Uterus (tissue), 4 donors: Measurements from ENCODE around the gene SH3PXD2A. TPM values are rescaled to one million over a fixed set of nuclear protein-coding genes. Genes with fewer than 3 reads are reported as not detected.

Experiments
- DNase-seq, 2 donors: peaks; one replicate each; pipeline ENCODE4 v3.0.0-alpha.2; 2019 to 2020
- H3K27ac ChIP-seq, 2 donors: fragments of 200-600 bp; sonication (generic); 1 replicate in 1 of 2; 2 replicates in 1 of 2; pipeline ENCODE4 v1.5.1; 2016 to 2018
- H3K27me3 ChIP-seq, 2 donors: fragments of 200-600 bp; sonication (generic); one replicate each; pipeline ENCODE4 v1.5.1; 2018 to 2019; ENCODE audit warnings: control low read depth in 1 of 2
- H3K36me3 ChIP-seq, 2 donors: fragments of 200-600 bp; sonication (generic); one replicate each; pipeline ENCODE4 v1.5.1; 2019; ENCODE audit warnings: control low read depth in 1 of 2
- H3K4me1 ChIP-seq, 2 donors: fragments of 200-600 bp; sonication (generic); one replicate each; pipeline ENCODE4 v1.5.1; 2018 to 2019; ENCODE audit warnings: control low read depth in 1 of 2
- H3K4me3 ChIP-seq, 2 donors: fragments of 200-600 bp; sonication (generic); 1 replicate in 1 of 2; 2 replicates in 1 of 2; pipeline ENCODE4 v1.5.1; 2018 to 2019; ENCODE audit warnings: mild to moderate bottlenecking in 1 of 2
- H3K9me3 ChIP-seq, 2 donors: fragments of 200-600 bp; sonication (generic); one replicate each; pipeline ENCODE4 v1.5.1; 2019; ENCODE audit warnings: control low read depth in 1 of 2
- CTCF ChIP-seq, 4 experiments: fragments of 200-600 bp in 2 of 4; fragments of 450-650 bp in 2 of 4; sonication (generic) in 2 of 4; IDR thresholded peaks; one replicate each; pipeline ENCODE4 v1.5.1; 2016 to 2019; ENCODE audit warnings: antibody characterized with exemption in 4 of 4, mild to moderate bottlenecking in 2 of 4, moderate library complexity in 1 of 4
- POLR2A ChIP-seq, 2 donors: fragments of 450-650 bp; IDR thresholded peaks; one replicate each; pipeline ENCODE4 v1.6.1; 2016; ENCODE audit warnings: antibody characterized with exemption in 2 of 2, mild to moderate bottlenecking in 1 of 2, moderate library complexity in 1 of 2
- intact Hi-C: fragments of 100-400 bp; cut with DNase I; formaldehyde crosslinking; loops from one replicate; pipeline ENCODE4 v1.15.1; 2023; ENCODE audit warnings: low total_unique reads
- total RNA-seq, 4 donors: library from RNA; depleted of rRNA in 3 of 4; stranded (reverse); fragments of >200 nt in 3 of 4; gene quantifications; one replicate each; pipeline versions ENCODE4 v1.1.0 to v1.2.4, GENCODE V29; 2014 to 2023
- donor health status: DM: yes; HTN: yes; CAD: no.

SH3PXD2A gene
- total RNA-seq, 4 donors from 2014 or later = 12.6 to 117 (median 46.6) TPM

DNA sequence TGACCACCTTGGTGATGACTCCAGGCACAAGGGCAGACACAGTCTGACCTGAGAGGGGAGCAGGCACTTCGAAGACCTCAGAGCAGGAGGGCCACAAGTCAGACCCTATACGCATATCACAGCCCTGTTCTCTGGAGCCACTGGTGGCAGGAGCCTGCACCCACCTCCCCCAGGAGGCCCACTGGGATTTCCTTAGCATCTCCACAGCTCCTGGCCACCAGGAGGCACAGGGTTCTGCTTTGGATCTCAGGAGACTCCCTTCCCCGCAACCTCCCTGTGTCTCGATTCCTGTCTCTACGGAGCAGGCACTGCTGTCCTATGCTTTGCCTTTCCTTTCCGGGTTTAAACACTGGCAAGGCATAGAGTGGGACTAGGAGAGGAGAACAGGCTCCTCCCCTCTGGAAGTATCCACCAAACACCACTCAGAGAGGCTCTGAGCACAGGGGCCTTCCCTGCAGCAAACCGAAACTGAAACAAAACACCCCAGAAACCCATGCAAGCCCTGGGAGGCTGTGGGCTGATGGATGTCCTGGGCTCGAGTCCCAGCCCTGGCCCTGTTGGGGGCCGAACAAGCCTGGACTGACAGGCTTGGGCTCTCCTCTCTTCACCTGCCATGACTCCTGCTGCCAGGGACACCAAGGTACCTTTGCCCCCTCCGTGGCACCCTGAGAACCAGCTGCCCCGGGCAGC lies 195.6 kb downstream of the SH3PXD2A start:
- peak overlapping the region; percentile 69 to 84 for H3K4me3 ChIP-seq
- intact Hi-C loops = no loop called here
- H3K36me3 ChIP-seq = no peaks in the 10 kb centered on the region
- DNase-seq = peak; percentile 77 to 82
- no peaks in the 10 kb centered on the region for H3K27me3 ChIP-seq
- H3K4me1 ChIP-seq = peaks cover 0 to 19% of the 10 kb centered on the region in 2 donors
- TF ChIP-seq POLR2A (IDR thresholded peaks at IDR 0.05) (peak; percentile 31 to 32), CTCF (IDR thresholded peaks at IDR 0.05) (peak in 1 of 4 experiments; percentile 6)
- H3K27ac ChIP-seq = peak overlapping the region; percentile 97 to 100
- H3K9me3 ChIP-seq = no peaks in the 10 kb centered on the region

- Histone ChIP-seq H3K9me3 (no peaks in the 10 kb centered on the region), H3K27me3 (no peaks in the 10 kb centered on the region), H3K36me3 (no peaks in the 10 kb centered on the region), H3K27ac (no peak overlapping the region), H3K4me3 (no peak overlapping the region), H3K4me1 (peaks cover 0 to 13% of the 10 kb centered on the region in 2 donors)
- TF ChIP-seq POLR2A (IDR thresholded peaks at IDR 0.05) (no peak), CTCF (IDR thresholded peaks at IDR 0.05) (no peak)
- intact Hi-C loops = no loop called here
- no peak for DNase-seq
Measured at GRCh38 chr10:103658049-103658577, 197.3 kb downstream of the SH3PXD2A start.

DNA sequence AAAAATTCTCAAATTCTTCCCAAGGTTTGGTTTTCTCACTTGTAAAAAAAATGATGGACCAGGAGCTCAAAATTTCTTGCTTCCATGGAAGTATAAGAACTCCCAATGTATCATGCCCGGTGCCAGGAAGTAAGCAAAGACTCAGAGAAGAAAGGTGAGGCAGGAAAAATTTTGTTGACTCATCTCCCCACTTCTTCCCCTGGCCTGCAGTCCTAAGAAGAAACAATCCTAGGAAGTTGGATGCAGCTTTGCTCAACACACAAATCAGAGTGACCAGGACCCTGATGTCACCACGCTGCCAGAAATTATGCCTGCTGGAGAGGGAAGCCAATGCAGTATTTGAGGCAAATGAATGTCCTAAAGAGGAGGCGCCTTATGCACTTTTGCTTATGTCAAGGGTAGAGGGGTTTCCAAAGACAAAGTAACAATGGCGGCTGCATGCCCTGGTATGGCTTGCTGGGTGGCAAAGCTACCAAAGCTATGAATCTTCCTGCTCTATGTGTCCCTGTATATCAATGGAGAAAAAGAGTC lies 198.2 kb downstream of the SH3PXD2A start:
- Histone ChIP-seq H3K36me3 (no peaks in the 10 kb centered on the region), H3K4me3 (no peak overlapping the region), H3K4me1 (peaks cover 2 to 22% of the 10 kb centered on the region in 2 donors), H3K27ac (no peak overlapping the region), H3K9me3 (no peaks in the 10 kb centered on the region), H3K27me3 (no peaks in the 10 kb centered on the region)
- TF ChIP-seq CTCF (IDR thresholded peaks at IDR 0.05) = no peak
- no peak for TF ChIP-seq POLR2A (IDR thresholded peaks at IDR 0.05)
- DNase-seq = no peak
- intact Hi-C loops = no loop called here

DNA sequence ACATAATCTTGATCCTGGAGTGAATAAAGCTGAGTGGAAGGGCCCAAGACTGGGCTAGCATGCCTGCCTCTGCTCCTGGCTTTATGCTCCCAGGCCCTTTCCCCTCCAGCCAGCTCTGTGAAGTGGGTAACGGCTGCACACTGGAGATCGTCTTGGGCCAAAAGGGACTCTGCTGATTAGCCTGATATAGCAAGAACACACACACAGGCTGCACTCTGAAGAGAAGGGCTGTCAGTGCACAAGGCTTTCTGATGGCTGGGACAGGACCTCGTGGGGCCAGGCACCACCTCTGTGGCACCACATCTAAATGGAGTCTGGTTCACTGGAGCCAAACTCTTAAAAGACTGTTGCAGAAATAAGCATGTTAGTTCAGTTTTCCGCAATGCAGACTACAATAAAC lies 200.5 kb downstream of the SH3PXD2A start:
- no peak for DNase-seq
- intact Hi-C loops = no loop called here
- peaks cover 22 to 44% of the 10 kb centered on the region in 2 donors for H3K4me1 ChIP-seq
- no peaks in the 10 kb centered on the region for H3K27me3 ChIP-seq
- no peaks in the 10 kb centered on the region for H3K9me3 ChIP-seq
- H3K36me3 ChIP-seq = no peaks in the 10 kb centered on the region
- no peak overlapping the region for H3K27ac ChIP-seq
- H3K4me3 ChIP-seq = no peak overlapping the region
- no peak for TF ChIP-seq CTCF (IDR thresholded peaks at IDR 0.05)
- TF ChIP-seq POLR2A (IDR thresholded peaks at IDR 0.05) = no peak

DNA sequence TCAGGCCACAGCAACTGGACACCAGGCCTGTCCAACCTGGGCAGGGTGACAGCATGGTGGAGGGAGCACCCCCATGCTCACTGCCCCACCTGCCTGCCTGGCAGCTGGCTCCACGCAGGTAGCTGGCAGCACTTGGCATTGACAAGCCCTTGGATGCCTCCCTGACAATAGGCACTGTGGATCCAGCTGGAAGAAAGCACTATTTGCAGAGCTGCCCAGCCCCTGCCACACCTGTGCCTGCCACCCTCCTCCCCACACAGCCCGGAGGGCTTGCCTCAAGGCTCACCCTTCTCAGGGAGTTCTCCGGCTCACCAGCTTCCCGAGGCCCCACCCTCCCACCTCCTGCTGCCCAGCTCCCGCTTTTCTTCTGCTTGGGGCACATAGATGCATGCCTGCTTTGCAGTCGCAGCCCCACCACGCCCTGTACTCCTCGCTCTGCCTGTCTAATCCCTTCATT lies 201.8 kb downstream of the SH3PXD2A start:
- DNase-seq = no peak
- TF ChIP-seq CTCF (IDR thresholded peaks at IDR 0.05) (no peak), POLR2A (IDR thresholded peaks at IDR 0.05) (no peak)
- Histone ChIP-seq H3K9me3 (no peaks in the 10 kb centered on the region), H3K4me1 (peaks cover 32 to 46% of the 10 kb centered on the region in 2 donors), H3K36me3 (no peaks in the 10 kb centered on the region), H3K27me3 (no peaks in the 10 kb centered on the region), H3K4me3 (no peak overlapping the region), H3K27ac (peak overlapping the region; percentile 71 to 73)
- intact Hi-C loops = no loop called here
